ENCODE measurements around the gene PPIP5K2.
"Not testable (repeated sequence)": the region's sequence is repeated elsewhere in the genome, so short reads cannot be mapped to it uniquely, and the experiment has no call there.

DNA sequence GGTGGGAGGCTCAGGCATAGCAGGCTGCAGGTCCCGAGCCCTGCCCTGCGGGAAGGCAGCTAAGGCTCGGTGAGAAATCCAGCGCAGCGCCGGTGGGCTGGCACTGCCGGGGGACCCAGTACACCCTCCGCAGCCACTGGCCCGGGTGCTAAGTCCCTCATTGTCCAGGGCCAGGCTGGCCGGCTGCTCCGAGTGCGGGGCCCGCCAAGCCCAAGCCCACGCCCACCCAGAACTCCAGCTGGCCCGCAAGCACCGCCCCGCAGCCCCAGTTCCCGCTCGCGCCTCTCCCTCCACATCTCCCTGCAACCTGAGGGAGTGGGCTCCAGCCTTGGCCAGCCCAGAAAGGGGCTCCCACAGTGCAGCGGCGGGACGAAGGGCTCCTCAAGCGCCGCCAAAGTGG, 22.0 kb downstream of the PPIP5K2 start:
- TF ChIP-seq, protein P1, sequence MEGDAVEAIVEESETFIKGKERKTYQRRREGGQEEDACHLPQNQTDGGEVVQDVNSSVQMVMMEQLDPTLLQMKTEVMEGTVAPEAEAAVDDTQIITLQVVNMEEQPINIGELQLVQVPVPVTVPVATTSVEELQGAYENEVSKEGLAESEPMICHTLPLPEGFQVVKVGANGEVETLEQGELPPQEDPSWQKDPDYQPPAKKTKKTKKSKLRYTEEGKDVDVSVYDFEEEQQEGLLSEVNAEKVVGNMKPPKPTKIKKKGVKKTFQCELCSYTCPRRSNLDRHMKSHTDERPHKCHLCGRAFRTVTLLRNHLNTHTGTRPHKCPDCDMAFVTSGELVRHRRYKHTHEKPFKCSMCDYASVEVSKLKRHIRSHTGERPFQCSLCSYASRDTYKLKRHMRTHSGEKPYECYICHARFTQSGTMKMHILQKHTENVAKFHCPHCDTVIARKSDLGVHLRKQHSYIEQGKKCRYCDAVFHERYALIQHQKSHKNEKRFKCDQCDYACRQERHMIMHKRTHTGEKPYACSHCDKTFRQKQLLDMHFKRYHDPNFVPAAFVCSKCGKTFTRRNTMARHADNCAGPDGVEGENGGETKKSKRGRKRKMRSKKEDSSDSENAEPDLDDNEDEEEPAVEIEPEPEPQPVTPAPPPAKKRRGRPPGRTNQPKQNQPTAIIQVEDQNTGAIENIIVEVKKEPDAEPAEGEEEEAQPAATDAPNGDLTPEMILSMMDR (IDR thresholded peaks at IDR 0.05), result not testable (repeated sequence)
- not testable (repeated sequence) for TF ChIP-seq POLR2A, POLR2AphosphoS5, EP300 (IDR thresholded peaks at IDR 0.05)

Data from suprapubic skin (tissue), 4 donors.